Middle frontal gyrus (tissue), 1 donor: ENCODE data around the gene TMEM187.

Experiments used
- DNase-seq: peaks from one replicate; pipeline ENCODE4 v3.0.0-alpha.2; 2015; ENCODE audit warnings: low spot score; ENCODE audit errors: extremely low spot score

Gene TMEM187

GRCh38 chrX:154019633-154020528 lies 47.3 kb downstream of the TMEM187 start, which contains the start of gene IRAK1:
TSS of gene IRAK1 (minus strand) at chrX:154019902. CDS start at chrX:154019812, 90 bp downstream.
- DNase-seq: peak; percentile 13

- no peak for DNase-seq
Observed at GRCh38 chrX:154020536-154021115, 48.1 kb downstream of the TMEM187 start.

DNA sequence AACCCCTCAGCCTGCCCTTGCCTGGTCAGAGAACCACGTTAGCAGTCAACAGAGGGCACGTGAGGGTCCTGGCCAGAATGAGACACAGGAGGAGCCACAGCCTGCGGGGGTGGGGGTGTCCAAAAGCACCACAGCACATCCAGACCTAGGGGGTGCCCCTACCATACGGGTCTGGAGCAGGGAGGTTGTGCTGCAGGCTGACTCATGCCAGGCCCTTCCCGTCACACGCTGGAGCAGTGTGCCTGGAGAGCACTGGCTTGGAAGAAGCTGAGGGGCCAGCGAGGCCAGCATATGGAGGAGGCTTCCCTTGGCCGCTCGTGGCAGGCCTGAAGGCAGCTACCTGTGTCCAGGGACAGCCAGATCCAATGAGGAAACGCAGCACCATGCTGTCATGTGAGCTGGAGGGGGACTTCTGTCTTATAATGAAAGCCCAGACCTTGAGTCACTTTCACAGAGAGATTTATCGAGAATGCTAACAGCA lies 48.6 kb downstream of the TMEM187 start:
- DNase-seq: no peak

DNA sequence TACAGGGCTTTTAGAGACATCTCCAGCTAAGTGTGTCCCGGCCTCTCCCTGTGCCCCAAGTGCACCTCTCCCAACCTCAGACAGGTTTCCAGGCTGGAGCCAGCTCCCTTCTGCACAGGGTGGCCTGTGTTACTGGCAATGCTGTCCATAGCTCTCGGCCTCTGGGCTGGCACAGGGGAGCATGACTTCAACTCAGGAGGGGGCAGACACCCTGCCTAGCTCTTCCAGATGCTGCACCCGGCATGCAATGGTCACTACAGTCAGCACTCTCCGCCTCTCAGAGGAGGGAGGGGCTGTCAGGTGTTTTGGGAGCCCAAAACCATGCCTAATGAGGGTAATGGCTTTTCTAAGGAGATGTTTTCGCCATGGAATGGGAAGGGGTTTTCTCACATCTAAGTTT lies 49.6 kb downstream of the TMEM187 start:
- no peak for DNase-seq

GRCh38 chrX:154023276-154024000 lies 50.9 kb downstream of the TMEM187 start:
- DNase-seq: no peak

GRCh38 chrX:154024271-154024670 lies 51.7 kb downstream of the TMEM187 start:
- DNase-seq: no peak

DNA sequence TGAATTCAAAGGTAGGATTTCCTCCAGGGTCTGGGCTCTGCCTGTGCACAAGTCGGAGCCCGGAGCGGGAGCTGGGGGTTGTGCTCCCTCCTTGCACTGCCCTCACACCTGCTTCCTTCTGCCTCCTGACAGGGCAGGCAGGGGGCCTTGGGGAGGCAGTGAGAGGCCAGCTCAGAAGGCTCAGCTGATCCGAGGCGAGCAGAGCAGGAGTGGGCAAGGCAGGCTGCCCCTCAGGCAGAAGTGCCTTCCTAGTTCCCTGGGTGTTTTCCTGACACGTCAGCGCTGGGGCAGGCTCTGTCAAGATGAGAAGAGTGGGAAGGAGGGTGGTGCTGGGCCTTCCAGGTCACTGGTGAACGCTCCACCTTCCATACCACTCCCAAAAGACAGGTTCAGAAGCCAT lies 52.7 kb downstream of the TMEM187 start:
- no peak for DNase-seq

GRCh38 chrX:154026136-154027021 lies 53.8 kb downstream of the TMEM187 start:
- no peak for DNase-seq

- DNase-seq: no peak
Observed at GRCh38 chrX:154027022-154027402, 54.5 kb downstream of the TMEM187 start.

- no peak for DNase-seq
Observed at GRCh38 chrX:154027986-154028385, 55.4 kb downstream of the TMEM187 start.

DNA sequence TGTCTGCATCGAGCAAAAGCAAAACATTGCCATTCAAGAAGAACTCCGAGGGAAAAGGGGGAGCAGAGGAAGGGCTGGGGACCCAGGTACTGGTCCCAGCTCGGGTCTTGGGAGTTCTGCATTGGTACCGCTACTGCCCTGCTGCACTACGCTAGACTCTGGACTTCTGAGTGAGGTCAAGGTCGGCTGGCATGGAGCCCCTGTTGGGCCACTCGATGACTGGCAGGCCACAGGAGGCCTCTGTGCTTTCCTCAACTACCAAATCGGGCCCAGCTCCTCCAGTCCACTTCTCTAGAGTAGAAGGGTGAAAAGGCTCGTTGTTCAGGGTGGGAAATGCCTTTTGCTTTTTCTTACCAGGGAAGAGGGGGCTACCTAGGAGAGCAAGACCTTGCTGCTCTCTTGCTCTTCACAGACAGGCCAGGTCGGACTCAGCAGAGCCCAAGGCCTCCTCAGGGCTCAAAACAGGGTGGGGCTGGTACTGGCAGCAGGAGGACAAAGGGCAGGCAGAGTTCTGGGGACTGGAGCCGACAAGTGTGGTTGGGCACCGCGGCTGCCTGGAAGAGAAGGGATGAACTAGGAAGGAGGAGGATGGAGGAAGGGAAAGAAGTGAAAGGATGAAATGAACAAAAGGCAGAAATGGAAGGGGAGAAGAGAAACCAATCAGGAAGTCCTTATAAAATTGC lies 56.1 kb downstream of the TMEM187 start:
- no peak for DNase-seq

GRCh38 chrX:154029439-154029838 lies 56.9 kb downstream of the TMEM187 start:
- no peak for DNase-seq

GRCh38 chrX:154030266-154030665 lies 57.7 kb downstream of the TMEM187 start:
- DNase-seq: no peak

DNA sequence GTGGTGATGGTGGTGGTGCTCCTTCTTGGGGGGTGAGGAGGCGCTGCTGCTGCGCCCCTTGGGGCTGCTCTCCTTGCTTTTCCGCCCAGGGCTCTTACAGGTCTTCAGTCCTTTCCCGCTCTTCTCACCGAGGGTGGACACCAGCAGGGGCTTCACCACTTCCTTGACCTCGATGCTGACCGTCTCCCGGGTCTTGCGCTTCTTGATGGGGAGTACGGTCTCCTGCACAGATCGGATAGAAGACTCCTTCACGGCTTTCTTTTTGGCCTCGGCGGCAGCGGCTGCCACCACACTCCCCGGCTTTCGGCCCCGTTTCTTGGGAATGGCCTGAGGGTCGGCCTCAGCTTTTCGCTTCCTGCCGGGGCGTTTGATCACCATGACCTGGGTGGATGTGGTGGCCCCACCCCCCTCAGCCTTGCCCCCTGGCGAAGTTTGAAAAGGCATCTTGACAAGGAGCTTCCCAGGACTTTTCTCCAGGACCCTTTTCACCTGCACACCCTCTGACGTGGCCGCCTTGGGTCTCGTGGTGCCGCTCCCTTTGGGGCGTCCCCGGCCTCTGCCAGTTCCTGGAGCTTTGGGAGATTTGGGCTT lies 58.3 kb downstream of the TMEM187 start:
- no peak for DNase-seq

DNA sequence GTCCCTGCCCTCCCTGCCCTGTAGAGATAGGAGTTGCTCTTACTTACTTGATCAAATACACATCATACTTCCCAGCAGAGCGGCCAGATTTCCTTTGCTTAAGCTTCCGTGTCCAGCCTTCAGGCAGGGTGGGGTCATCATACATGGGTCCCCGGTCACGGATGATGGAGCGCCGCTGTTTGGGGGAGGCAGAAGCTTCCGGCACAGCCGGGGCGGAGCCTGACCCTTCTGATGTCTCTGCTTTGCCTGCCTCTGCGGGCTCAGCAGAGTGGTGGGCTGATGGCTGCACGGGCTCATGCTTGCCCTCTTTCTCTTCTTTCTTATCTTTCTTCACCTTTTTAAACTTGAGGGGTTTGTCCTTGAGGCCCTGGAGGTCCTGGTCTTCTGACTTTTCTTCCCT lies 59.6 kb downstream of the TMEM187 start:
- no peak for DNase-seq

- DNase-seq: no peak
Observed at GRCh38 chrX:154032653-154033052, 60.1 kb downstream of the TMEM187 start.
